ENCODE results near the gene PALMD. TPM values are rescaled to one million over a fixed set of nuclear protein-coding genes. Genes with fewer than 3 reads are reported as not detected.

PALMD gene
- total RNA-seq, 1 donor, result 6.0 TPM

GRCh38 chr1:99602404-99602969, 43.4 kb upstream of the PALMD start:
- no peak overlapping the region for H3K4me3 ChIP-seq (ENCODE audit: low read depth, low read length)
- DNase-seq (ENCODE audit: low read depth), result no peak
- TF ChIP-seq, protein P1, sequence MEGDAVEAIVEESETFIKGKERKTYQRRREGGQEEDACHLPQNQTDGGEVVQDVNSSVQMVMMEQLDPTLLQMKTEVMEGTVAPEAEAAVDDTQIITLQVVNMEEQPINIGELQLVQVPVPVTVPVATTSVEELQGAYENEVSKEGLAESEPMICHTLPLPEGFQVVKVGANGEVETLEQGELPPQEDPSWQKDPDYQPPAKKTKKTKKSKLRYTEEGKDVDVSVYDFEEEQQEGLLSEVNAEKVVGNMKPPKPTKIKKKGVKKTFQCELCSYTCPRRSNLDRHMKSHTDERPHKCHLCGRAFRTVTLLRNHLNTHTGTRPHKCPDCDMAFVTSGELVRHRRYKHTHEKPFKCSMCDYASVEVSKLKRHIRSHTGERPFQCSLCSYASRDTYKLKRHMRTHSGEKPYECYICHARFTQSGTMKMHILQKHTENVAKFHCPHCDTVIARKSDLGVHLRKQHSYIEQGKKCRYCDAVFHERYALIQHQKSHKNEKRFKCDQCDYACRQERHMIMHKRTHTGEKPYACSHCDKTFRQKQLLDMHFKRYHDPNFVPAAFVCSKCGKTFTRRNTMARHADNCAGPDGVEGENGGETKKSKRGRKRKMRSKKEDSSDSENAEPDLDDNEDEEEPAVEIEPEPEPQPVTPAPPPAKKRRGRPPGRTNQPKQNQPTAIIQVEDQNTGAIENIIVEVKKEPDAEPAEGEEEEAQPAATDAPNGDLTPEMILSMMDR (IDR thresholded peaks at IDR 0.05; ENCODE audit: insufficient read depth, low read length), result no peak

DNA sequence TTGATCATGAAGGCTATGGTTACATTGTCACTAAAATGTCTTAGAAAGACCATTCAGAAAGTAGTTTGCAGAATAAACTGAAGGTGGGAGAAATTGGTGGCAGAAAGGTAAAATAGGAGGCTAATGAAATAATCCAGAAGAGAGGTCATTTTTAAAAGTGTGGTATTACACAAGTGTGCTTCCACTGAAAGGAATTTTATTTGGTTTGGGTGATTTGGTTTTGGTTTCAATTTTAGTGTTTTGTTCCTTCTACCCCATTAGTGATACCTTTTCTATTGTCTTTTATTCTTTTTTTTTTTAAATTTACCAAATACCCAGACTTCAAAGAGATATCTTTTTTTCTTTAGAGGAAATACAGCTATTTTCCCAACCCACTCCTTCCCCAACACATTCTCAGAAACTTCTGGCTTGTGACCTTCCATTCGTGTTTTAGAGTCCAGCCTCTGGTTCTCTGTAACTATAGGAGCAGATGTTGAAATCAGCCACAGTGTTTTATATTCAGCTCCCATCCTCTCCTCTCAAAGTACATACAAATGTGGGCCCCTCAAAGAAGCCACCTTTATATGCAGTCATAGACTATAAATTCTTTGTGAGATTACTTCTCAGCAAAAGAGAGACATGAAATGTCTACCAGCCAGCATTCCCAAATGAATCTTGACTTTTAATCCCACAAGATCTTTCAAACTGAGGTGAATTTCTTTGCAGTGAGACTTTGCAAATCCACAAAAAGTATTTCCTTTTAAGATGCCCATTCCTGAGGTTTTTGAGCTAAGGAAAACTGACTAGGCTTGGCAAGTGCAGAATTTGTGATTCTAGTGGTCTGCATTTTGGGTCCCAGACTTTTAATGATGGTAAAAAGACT, 42.0 kb upstream of the PALMD start:
- H3K4me3 ChIP-seq (ENCODE audit: low read depth, low read length), result no peak overlapping the region
- DNase-seq (ENCODE audit: low read depth), result peak; percentile 43
- TF ChIP-seq, protein P1 (IDR thresholded peaks at IDR 0.05; ENCODE audit: insufficient read depth, low read length), result no peak

- H3K4me3 ChIP-seq (ENCODE audit: low read depth, low read length), result no peak overlapping the region
- TF ChIP-seq, protein P1 (IDR thresholded peaks at IDR 0.05; ENCODE audit: insufficient read depth, low read length), result no peak
- no peak for DNase-seq (ENCODE audit: low read depth)
Observed at GRCh38 chr1:99606306-99606705, 39.6 kb upstream of the PALMD start.

DNA sequence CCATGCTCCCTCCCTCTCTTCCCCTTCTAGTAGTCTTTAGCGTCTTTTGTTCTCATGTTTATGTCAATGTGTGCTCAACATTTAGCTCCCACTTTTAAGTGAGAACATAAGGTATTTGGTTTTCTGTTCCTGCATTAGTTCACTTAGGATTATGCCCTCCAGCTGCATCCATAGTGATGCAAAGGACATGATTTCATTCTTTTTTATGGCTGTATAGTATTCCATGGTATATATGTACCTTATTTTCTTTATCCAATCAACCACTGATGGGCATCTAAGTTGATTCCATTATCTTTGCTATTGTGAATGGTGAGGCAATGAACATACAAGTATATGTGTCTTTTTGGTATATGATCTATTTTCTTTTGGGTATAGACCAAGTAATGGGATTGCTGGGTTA, 38.3 kb upstream of the PALMD start:
- H3K4me3 ChIP-seq (ENCODE audit: low read depth, low read length), result no peak overlapping the region
- no peak for DNase-seq (ENCODE audit: low read depth)
- TF ChIP-seq, protein P1 (IDR thresholded peaks at IDR 0.05; ENCODE audit: insufficient read depth, low read length), result no peak

- TF ChIP-seq, protein P1 (IDR thresholded peaks at IDR 0.05; ENCODE audit: insufficient read depth, low read length), result no peak
- H3K4me3 ChIP-seq (ENCODE audit: low read depth, low read length), result no peak overlapping the region
- DNase-seq (ENCODE audit: low read depth), result no peak
Observed at GRCh38 chr1:99608058-99608457, 37.9 kb upstream of the PALMD start.

GRCh38 chr1:99613716-99614115, 32.2 kb upstream of the PALMD start:
- no peak overlapping the region for H3K4me3 ChIP-seq (ENCODE audit: low read depth, low read length)
- peak; percentile 6 for DNase-seq (ENCODE audit: low read depth)
- TF ChIP-seq, protein P1 (IDR thresholded peaks at IDR 0.05; ENCODE audit: insufficient read depth, low read length), result no peak

Data from fibroblast of the aortic adventitia (primary cell).